GM19099 (cell line): ENCODE data around the gene ADCK1.

Experiments used
- POLR2A ChIP-seq: IDR thresholded peaks from 3 replicates; pipeline ENCODE4 v1.6.1; 2011; ENCODE audit warnings: low read depth; ENCODE audit not compliant: insufficient read length; ENCODE audit errors: extremely low read depth

Gene ADCK1

DNA sequence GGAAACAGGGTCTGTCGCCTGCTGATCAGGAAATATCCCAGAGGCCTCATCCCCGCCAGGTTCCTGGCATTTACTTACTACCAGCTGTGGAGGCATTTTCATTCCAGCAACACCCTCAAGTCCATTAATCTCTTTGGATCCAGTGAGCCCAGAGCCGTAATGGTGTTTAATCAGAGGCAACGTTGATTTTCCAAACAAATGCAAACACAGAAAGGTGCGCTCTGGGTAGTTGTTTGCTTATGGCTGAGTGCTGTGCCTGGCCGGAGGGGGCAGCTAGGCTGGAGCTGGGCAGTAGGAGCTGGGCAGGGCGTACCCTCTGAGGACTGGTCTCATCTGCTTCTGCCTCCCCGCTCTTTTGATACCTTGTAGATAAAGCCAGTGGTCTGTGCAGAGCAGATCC, 110.6 kb downstream of the ADCK1 start:
- no peak for TF ChIP-seq POLR2A

DNA sequence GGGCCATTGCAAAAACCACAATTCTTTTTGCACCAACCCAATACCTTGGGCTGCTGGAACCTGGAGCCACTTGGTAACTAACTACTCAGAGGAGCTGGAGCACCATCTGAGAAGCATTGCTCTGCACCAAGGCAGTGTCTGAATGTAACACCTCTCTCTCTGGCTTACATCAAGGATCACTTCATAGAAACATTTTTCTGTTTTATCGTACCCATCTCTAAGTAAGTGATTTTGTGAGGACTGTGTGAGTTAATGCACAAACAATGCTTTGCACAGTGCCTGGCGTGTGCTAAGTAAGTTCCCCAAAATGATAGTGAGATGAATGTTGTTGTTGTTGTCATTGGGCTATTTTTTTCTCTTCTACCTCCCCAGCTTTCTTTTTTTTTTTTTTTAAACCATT, 111.4 kb downstream of the ADCK1 start:
- no peak for TF ChIP-seq POLR2A

DNA sequence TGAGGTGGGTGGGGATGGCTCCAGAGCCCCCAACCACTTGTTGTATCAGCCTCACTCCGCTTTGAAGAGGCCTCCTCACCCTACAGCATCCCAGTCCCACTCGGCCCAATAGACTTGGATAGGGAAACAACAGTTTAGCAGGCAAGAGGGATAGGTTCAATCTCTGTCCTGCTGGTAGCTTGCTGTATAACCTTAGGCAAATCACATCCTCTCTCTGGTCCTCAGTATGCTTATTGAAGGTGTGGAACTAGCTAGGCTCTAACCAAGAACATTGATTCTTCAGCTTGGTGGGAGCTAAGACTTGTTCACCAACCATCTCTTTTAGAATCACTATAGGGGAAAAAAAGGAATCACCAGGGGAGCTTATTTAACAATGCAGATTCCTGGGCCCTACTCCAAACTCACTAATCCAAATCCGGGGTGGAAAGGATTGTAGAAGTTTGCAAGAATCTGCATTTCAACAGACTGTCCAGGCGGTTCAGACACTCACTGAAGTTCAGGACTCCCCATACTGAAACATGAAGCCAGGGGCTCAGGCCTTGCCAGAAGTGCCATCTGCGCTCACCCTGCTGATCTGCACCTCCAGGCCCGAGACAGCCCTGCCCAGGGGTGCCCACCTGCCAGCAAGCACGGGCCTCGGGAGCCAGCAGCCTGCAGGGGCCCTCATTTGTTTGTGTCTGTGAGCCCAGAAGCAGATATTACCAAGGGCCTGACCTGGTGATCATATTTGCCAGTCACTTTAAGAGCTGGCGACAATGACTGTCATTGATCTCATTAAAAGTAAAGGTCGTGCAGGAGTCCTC, 113.0 kb downstream of the ADCK1 start:
- no peak for TF ChIP-seq POLR2A

DNA sequence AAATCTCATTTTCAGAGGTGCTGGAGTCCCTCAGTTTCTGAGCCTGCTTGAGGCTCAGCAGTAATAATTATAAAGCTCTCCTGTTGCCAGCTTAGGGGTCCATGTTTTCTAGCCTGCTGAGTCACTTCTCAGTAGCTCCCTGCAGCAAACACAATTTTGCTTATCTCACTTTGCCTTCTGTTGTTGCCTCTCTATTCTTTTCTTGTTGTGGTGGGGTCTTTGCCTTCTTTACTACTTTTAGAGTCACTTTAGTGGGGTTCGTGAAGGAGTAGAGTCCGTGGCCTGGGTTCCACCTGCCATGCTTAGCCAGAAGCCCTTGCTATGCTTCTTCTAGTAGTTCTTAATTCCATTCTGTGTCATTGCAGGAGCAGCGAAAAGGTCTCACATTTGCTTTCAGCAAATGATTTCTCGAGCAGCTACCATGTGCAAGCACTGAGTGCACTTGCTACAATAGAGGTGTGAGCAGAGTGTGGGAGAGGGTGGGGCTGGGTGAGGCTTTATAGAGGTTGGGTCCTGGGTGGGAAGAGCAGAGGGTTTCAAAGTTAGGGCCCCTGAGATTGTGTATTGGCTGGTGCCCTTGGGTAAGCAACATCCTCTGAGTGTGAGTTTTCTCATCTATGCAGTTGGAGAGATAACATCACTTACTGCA, 114.3 kb downstream of the ADCK1 start:
- TF ChIP-seq POLR2A, result no peak

DNA sequence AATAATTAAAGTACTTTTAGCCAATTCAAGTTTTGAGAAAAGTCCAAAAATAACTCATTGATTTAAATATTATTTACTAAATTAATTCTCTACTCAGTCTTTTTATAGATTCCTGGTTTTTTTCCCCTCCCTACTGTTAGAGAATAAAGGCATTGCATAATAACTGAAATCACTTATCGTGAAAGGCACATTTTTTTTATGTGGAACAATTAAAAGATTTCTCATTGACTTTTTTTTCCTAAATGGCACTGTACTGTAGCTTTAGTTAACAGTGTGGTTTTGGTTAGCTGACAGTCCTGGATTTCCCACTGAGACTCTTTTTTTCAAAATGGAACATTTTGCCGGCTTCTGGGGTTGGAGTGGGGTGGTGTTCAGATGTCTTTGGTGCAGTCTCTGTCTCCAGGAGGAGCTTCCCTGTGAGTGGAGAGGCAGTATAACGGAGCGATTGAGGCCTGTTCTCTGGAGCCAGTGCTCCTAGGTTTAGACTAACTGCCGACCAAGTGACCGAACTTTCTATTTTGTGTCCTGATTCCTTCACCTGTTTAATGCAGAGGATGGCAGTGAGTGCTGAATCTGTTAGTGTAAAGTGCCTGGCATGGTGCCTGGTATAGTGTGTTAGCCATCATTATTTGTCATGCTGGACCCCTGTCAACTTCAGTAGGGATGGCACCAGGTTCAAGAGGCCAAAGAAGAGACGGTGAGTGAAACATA, 117.7 kb downstream of the ADCK1 start:
- TF ChIP-seq POLR2A, result no peak

DNA sequence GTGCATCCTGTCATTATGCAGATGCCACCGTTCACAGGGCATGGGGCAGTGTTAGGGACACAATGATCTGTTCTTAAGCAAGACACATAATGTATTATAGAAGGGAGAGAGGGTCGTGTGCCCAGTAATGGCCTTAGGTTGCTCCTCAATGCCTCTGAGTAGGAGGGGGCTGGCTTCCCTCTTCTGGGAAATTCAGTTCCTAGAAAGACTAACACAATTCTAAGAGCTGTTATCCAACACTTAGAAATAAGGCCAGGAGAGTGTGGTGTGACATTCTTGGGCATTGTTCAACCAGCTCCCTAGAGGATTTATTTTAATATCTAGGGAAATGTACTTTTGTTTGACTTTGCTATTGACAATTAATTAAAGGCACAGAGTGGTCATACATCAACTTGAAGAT, 118.5 kb downstream of the ADCK1 start:
- no peak for TF ChIP-seq POLR2A

DNA sequence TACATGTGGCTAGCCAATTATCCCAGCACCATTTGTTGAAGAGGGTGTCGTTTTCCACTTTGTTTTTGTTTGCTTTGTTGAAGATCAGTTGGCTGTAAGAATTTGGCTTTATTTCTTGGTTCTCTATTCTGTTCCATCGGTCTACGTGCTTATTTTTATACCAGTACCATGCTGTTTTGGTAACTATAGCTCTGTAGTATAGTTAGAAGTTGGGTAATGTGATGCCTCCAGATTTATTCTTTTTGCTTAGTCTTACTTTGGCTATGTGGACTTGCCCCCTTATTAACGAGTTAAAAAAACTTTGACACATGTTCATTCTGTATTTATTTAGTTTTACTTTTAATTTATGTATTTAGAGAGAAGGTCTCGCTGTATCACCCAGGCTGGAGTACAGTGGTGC, 120.4 kb downstream of the ADCK1 start:
- TF ChIP-seq POLR2A, result no peak

DNA sequence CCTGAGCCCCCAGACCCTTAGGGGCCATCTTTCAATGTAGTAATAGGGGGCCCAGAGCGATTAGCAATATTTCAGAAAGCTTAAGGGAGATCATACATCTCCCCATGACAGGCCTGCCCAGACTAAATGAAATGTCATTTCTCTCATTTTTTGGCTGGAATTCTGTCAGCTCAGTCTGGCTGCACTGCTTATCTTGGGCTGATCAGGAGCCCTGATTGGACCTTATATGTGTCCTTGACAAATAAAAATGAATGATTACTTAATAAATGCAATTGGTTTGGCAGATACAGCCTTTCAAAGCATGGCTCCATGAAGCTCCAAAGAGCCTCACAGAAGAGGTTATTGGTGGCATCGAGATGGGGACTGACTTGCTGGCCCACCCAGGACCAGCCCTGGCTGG, 121.9 kb downstream of the ADCK1 start:
- TF ChIP-seq POLR2A, result no peak

DNA sequence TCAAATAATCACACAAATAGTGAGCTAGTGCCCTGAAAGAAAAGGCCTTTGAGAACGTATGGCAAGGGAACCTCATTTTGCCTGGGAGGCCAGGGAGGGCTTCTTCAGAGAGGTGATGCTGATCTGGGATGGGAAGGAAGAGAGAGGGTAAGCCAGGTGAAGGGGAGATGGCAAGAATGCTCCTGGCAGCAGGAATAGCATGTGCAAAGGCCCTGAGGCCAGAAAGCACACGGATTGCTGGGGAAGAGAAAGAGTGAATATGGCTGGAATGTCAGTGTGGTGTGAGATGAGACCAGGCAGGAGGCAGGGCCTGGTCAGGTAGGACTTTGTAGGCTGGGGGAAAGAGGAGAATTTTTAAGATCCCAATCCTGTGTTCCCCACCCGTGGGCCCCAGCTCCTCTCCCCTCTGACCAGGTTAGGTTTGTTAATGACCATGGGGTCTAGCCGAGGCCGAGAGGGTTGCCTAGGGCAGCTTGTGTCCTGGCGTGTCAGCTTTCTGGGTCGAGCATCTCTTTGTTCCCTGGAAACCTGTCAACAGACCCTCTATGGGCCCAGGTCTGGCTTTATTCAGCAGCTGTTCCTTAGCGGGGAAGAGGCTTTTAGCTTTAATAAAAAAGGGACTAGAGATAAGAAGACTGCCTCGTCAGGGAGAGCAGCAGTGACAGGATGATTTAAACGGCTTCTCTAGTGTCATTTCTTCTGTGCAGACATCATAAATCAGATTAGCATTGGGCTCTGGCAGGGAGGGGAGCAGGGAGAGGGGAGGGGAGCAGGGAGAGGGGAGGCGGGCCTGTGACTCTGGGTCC, 123.4 kb downstream of the ADCK1 start:
- TF ChIP-seq POLR2A, result no peak

DNA sequence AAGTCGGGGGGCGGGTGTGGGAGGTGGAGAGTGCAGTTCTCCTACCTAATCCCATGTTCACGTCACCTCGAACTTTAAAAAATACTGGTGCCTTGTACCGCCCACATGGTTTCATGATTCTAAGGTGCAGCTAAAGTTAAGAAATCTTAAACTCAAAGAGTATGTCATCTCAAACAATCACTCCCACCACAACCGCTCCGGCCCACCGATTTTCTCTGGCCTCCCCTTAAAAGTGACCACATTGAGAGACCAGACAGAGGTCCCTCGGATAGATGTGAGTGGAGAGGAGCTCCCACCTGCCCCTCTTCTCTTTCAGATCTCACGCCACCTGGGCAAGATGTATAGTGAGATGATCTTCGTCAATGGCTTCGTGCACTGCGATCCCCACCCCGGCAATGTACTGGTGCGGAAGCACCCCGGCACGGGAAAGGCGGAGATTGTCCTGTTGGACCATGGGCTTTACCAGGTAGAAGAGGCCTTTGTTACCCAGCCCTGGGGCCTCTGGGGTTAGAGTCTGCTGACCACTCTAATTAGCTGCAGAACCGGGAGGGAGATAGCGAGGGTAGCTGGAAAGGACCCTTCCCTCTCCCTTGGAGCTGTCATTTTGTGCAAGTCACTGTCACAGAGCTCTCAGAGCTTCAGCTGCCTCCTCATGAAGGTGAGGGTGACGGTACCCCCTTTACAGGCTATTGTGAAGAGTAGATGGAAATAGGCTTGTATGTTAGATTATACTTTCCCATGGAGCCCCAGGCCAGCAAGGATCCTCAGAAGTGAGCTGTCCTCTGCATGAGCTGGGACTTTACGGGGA, 124.4 kb downstream of the ADCK1 start:
- TF ChIP-seq POLR2A, result no peak

DNA sequence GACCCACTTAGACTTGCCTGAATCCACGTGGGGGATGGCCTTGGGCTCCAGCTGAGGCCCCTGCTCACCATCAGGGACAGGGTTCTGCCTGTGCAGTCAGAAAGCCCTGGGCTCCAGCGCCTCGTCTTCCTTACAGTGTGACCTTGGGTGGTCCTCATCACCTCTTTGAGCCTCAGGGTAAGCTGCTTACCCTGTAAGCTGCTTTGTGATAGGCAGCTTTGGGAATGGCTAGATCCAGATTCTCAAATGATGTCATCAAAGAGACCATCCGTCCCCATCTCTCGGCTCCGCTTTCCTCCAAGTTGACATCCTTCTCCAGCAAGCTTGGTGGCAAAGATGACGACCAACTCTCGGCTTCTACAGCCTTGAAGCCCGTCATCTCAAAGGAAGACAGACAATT, 127.0 kb downstream of the ADCK1 start:
- TF ChIP-seq POLR2A, result no peak

DNA sequence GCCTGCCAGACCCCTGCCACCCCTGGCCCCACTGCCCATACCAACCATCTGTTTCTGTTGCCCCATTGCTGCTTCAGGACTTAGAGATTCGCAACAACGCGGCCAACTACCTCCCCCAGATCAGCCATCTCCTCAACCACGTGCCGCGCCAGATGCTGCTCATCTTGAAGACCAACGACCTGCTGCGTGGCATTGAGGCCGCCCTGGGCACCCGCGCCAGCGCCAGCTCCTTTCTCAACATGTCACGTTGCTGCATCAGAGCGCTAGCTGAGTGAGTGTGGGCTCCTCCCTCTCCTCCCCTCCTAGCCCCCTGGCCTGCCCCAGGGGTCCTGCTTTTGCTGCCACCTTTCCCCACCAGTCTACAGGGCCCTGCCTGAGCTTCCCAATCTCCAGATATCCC, 131.5 kb downstream of the ADCK1 start:
- no peak for TF ChIP-seq POLR2A

DNA sequence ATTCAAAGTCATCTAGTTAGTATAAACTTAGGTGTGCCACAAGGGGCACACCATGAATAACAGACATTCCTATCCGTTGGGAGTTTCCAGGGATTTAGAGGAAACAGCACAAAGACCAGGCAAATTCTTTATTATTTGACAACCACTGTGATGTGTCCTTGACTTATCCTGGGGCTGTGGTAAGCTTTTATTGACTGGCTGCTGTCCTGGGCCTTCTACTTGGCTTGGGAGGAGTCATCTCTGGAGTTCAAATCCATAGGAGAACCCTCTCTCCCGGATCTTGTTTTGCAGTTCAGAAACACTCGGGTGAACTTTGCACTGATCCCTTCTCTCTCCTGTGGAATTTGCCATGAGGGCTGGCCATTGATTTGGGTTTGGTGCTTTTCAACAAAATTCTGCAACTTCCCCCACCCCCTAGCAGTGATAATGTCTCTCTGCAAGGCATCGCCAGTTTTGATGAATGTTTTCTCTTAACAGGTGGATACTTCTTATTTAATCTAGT, 136.3 kb downstream of the ADCK1 start:
- TF ChIP-seq POLR2A, result no peak

DNA sequence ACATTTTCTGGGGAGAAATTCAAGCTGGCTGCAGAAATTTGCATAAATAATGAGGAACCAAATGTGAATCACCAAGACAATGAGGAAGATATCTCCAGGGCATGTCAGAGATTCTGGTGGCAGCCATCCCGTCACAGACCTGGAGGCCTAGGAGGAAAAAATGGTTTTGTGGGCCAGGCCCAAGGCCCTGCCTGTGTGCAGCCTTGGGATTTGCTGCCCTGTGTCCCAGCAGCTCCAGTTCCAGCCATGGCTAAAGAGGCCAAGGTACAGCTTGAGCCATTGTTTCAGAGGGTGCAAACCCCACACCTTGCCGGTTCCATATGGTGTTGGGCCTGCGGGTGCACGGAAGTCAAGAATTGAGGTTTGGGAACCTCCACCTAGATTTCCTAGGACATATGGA, 147.5 kb downstream of the ADCK1 start:
- TF ChIP-seq POLR2A, result no peak
